GM23248 (cell line): ENCODE measurements around the gene LRP5. TPM values are rescaled to one million over a fixed set of nuclear protein-coding genes. Genes with fewer than 3 reads are reported as not detected.

Experiments used
- DNase-seq: peaks from one replicate; pipeline ENCODE4 v3.0.0-alpha.2; 2015
- H2AFZ ChIP-seq: fragments of 200-600 bp; sonication (generic); 2 replicates; pipeline ENCODE4 v1.6.1; 2016; ENCODE audit warnings: antibody characterized with exemption
- H3F3A ChIP-seq: fragments of 200-600 bp; sonication (generic); 2 replicates; pipeline ENCODE4 v1.6.1; 2016; ENCODE audit warnings: mild to moderate bottlenecking, antibody characterized with exemption, mixed run types; ENCODE audit not compliant: insufficient read depth
- H3K27ac ChIP-seq: fragments of 200-600 bp; sonication (generic); 2 replicates; pipeline ENCODE4 v1.5.1; 2016; ENCODE audit warnings: mild to moderate bottlenecking
- H3K27me3 ChIP-seq: fragments of 200-600 bp; sonication (generic); replicated peaks from 2 replicates; pipeline ENCODE4 v1.6.1; 2016; ENCODE audit warnings: mild to moderate bottlenecking; ENCODE audit not compliant: insufficient read depth
- H3K36me3 ChIP-seq: fragments of 200-600 bp; sonication (generic); 2 replicates; pipeline ENCODE4 v1.6.1; 2016; ENCODE audit warnings: low read depth, mild to moderate bottlenecking
- H3K4me1 ChIP-seq: fragments of 200-600 bp; sonication (generic); 2 replicates; pipeline ENCODE4 v1.6.1; 2016; ENCODE audit warnings: mild to moderate bottlenecking; ENCODE audit not compliant: insufficient read depth
- H3K4me2 ChIP-seq: fragments of 200-600 bp; sonication (generic); one replicate; pipeline ENCODE4 v1.6.1; 2016; ENCODE audit warnings: mild to moderate bottlenecking; ENCODE audit not compliant: unreplicated experiment
- H3K4me3 ChIP-seq: fragments of 200-600 bp; sonication (generic); 2 replicates; pipeline ENCODE4 v1.5.1; 2016; ENCODE audit warnings: mild to moderate bottlenecking
- H3K79me2 ChIP-seq: fragments of 200-600 bp; sonication (generic); 2 replicates; pipeline ENCODE4 v1.6.1; 2016; ENCODE audit warnings: mild to moderate bottlenecking; ENCODE audit not compliant: insufficient read depth
- H3K9ac ChIP-seq: fragments of 200-600 bp; sonication (generic); 2 replicates; pipeline ENCODE4 v1.6.1; 2016; ENCODE audit warnings: mild to moderate bottlenecking
- H3K9me2 ChIP-seq: fragments of 200-600 bp; sonication (generic); 2 replicates; pipeline ENCODE4 v1.6.1; 2016; ENCODE audit warnings: mixed run types, mild to moderate bottlenecking, moderate library complexity; ENCODE audit not compliant: insufficient read depth
- H3K9me3 ChIP-seq: fragments of 200-600 bp; sonication (generic); one replicate; pipeline ENCODE4 v1.6.1; 2017; ENCODE audit warnings: low read depth
- H4K20me1 ChIP-seq: fragments of 200-600 bp; sonication (generic); 2 replicates; pipeline ENCODE4 v1.6.0; 2016; ENCODE audit not compliant: insufficient read depth
- EZH2 ChIP-seq: fragments of 200-600 bp; sonication (generic); IDR thresholded peaks from 2 replicates; pipeline ENCODE4 v1.6.1; 2018; ENCODE audit warnings: antibody characterized with exemption, mild to moderate bottlenecking; ENCODE audit not compliant: insufficient read depth, poor library complexity, severe bottlenecking
- EZH2phosphoT487 ChIP-seq: fragments of 200-600 bp; sonication (generic); IDR thresholded peaks from 2 replicates; pipeline ENCODE4 v1.6.1; 2018; ENCODE audit warnings: antibody characterized with exemption, moderate library complexity, mild to moderate bottlenecking, low read depth; ENCODE audit not compliant: insufficient read depth
- WGBS, 2 experiments: methylation state at CpG; one replicate each; pipeline ENCODE4 v1.1.6; 2015 to 2017; ENCODE audit warnings: low lambda C conversion rate in 2 of 2, low coverage in 1 of 2; ENCODE audit errors: missing lambda C conversion rate in 2 of 2; 5-methylcytosine and 5-hydroxymethylcytosine counted together
- in situ Hi-C: fragments of 300-500 bp; cut with MboI; formaldehyde crosslinking; loops from 2 replicates; pipeline ENCODE4 v1.15.0; 2020
- polyA plus RNA-seq: library from polyadenylated mRNA; unstranded; fragments of >200 nt; fragmentation: Nextera tagmentation; extraction: Ambion mirVana; gene quantifications from 2 replicates; pipeline ENCODE4 v1.2.1, GENCODE V29; 2016
- total RNA-seq: library from RNA; depleted of rRNA; stranded (reverse); fragments of >200 nt; shearing (Covaris generic); gene quantifications from 2 replicates; pipeline ENCODE4 v1.2.3, GENCODE V29; 2014

LRP5 gene
- total and polyA plus RNA-seq, 2 experiments from 2014 or later: 3.0 TPM

DNA sequence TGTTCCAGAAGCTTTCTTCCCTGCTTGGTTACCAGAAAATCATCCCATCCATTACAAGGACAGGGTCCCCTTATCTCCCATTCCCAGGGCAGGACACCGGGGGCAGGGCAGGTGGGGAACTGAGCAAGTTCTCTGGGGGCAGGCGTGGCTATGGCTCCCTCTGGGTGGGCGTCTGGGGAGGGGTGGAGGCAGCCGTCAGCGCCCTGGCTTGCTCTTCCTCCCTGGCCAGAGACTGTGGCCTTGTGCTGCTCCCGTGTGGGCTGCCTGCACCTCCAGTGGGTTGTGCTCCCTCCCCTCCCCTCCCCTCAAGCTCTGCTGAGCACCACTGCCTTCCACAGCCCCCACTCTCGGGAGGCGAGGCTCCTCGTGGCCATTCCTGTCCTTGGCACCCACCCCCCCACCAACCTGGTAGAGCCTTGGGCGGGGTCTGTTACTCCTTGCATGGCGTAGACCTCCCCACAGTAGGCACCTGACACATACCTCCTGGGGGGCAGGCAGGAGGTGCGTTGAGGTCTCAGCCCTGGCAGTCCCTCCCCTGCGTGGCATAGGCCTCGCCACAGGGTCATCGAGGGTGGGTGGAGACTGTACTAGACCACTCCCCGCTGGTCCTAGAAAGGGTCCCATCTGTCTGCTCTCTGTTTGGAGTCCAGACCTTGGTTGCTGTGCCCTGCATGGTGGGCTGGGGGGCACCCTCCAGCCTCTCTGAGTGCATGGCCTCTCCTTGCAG, 123.9 kb downstream of the LRP5 start:
- Histone ChIP-seq H4K20me1 (no peaks in the 10 kb centered on the region), H3K27me3 (no peaks in the 10 kb centered on the region), H2AFZ (no peak overlapping the region), H3K4me3 (no peak overlapping the region), H3F3A (no peaks in the 10 kb centered on the region), H3K79me2 (no peaks in the 10 kb centered on the region), H3K27ac (no peak overlapping the region), H3K4me2 (no peak overlapping the region), H3K4me1 (peaks cover 4% of the 10 kb centered on the region; the same call in 1 of the 2 replicates), H3K9ac (no peak overlapping the region), H3K9me2 (no peaks in the 10 kb centered on the region), H3K36me3 (no peaks in the 10 kb centered on the region), H3K9me3 (no peaks in the 10 kb centered on the region)
- in situ Hi-C loops: no loop called here
- 75 to 76% methylated on average over 12 to 16 of the region's 16 CpGs for WGBS, 2 experiments
- DNase-seq: no peak
- TF ChIP-seq EZH2phosphoT487 (no peak), EZH2 (no peak)

DNA sequence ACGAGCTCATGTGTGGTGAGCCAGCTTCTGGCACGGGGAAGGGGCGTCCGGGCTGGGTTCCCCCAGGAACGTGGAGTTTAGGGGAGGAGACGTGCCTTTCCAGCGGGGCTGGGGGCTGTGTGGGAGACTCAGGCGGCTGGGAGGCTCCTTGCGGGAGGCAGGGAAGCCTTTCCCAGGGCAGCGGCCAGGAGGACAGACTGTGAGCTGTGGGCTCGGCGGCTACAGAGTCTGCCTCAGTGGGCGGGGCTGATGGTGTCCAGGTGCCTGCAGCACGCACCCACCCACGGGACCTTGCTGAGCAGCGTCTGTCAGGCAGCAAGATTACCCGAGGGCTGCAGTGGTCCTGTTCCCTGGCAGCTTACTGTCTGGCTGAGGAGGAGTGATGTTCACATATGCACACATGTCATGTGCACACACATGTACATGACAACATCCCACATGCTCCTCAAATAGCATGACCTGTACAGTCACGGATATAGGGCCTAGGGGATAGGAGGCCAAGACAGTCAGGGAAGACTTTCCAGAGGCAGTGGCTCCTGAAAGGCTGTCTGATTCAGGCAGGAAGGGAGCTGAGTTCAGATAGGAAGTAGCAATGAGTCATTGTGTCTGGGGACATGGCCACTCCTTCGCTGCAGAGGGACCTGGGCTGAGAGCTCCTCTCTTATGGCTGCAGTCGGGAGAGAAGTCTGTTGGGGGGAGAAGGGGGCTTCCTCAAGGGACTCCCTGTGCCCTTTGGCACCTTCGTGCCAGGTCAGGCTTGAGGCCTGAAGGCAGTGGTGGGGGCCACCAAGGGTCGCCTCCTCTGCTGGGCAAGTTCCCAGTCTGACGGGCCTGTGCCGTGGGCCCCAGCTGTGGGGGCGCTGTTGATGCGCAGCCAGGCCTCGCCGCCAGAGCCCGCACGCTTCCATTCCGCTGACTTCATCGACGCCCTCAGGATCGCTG, 124.9 kb downstream of the LRP5 start:
- in situ Hi-C loops: no loop called here
- no peaks in the 10 kb centered on the region for H3K36me3 ChIP-seq
- H3K79me2 ChIP-seq: no peaks in the 10 kb centered on the region
- TF ChIP-seq EZH2phosphoT487 (no peak), EZH2 (no peak)
- 0 out of 2 replicates have a peak, but pooled peaks cover 6% of the 10 kb centered on the region for H3F3A ChIP-seq
- peak overlapping the region; percentile 84 for H2AFZ ChIP-seq
- peak; percentile 90 for DNase-seq
- no peak overlapping the region for H3K4me2 ChIP-seq
- H3K27ac ChIP-seq: peak overlapping the region; percentile 49
- H3K4me3 ChIP-seq: no peak overlapping the region
- H3K4me1 ChIP-seq: peaks cover 8% of the 10 kb centered on the region; the same call in 1 of the 2 replicates
- H3K27me3 ChIP-seq: no peaks in the 10 kb centered on the region
- no peaks in the 10 kb centered on the region for H4K20me1 ChIP-seq
- H3K9me3 ChIP-seq: no peaks in the 10 kb centered on the region
- 79 to 80% methylated on average over 33 to 34 of the region's 34 CpGs for WGBS, 2 experiments
- H3K9me2 ChIP-seq: no peaks in the 10 kb centered on the region
- H3K9ac ChIP-seq: 0 out of 2 replicates have a peak overlapping the region, but pooled peaks have one; percentile 16

DNA sequence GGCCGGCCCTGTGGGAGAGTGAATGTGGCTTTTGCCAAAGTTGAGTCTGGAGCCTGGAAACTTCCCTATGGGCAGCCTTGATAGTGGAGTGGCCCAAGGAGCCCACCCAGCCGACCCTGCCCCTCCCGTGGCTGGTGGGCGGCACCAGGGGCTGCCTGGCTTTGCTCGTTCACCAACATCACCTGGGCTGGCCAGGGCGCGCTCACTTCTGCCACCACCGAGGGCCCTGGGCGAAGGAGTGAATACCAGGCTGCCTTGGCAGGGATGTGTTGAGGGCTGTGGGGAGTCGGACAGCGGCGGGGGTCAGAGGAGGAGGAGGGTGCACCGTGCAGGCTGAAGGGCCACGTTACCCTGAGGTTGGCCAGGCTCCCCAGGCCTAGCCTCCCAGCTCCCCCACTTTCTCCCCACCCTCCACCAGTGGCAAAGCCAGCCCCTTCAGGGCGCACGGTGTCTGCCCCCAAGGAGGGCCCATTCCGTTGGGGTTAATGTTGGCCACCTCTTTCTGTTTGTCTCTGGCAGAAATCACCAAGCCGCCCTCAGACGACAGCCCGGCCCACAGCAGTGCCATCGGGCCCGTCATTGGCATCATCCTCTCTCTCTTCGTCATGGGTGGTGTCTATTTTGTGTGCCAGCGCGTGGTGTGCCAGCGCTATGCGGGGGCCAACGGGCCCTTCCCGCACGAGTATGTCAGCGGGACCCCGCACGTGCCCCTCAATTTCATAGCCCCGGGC, 125.7 kb downstream of the LRP5 start:
- H3K4me1 ChIP-seq: peaks cover 8% of the 10 kb centered on the region; the same call in 1 of the 2 replicates
- H3K79me2 ChIP-seq: no peaks in the 10 kb centered on the region
- no peak overlapping the region for H3K4me3 ChIP-seq
- H3K9ac ChIP-seq: no peak overlapping the region
- no peak overlapping the region for H3K4me2 ChIP-seq
- no peaks in the 10 kb centered on the region for H3K9me2 ChIP-seq
- in situ Hi-C loops: no loop called here
- no peak for TF ChIP-seq EZH2phosphoT487
- TF ChIP-seq EZH2: no peak
- no peaks in the 10 kb centered on the region for H3K9me3 ChIP-seq
- no peaks in the 10 kb centered on the region for H4K20me1 ChIP-seq
- H3K36me3 ChIP-seq: no peaks in the 10 kb centered on the region
- no peak overlapping the region for H3K27ac ChIP-seq
- 91 to 94% methylated on average over 32 to 34 of the region's 34 CpGs for WGBS, 2 experiments
- H2AFZ ChIP-seq: peak overlapping the region; percentile 84
- DNase-seq: no peak
- no peaks in the 10 kb centered on the region for H3K27me3 ChIP-seq
- H3F3A ChIP-seq: 0 out of 2 replicates have a peak, but pooled peaks cover 6% of the 10 kb centered on the region
